ENCODE data around the gene ERC2.

The ERC2 gene

DNA sequence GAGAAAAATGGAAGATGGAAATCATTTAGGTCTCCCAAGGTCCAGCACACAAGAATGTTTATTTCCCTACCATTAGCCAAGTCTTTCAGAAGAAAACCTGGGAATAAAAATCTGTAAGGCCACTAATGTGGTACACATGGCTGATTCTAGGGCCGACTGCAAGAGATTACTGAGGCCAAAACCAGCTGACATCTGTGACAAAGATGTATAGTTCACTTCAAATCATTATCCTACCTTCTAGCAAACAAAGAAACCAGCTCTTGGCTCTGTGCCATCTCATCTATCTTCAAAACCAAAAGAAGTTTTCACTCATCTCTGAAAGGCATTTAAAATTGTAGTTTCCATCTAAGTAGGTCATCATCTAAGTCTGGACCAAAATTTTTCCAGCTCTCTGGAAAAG, 43.9 kb downstream of the ERC2 start:
- DNase-seq: no peak

DNA sequence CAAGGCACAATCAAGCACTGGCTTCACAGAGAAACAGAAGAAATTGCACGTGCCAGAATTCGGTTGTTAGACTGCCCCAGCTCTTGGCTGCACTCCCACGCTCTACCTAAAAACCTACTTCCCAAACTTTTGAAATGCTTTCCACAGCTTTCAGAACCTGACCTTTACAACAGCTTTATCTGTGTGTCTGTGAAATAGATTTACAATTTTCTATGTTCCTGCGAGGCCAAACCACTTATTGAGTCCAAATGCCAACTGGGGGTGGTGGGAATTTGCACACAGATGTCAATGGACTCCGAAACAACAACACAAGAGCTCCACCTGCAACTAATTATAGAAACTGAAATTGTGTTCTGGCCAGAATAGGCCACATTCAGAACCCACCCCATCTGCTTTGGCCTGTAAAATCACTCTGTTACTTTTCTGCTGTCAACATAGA, 44.6 kb downstream of the ERC2 start:
- no peak for DNase-seq

DNA sequence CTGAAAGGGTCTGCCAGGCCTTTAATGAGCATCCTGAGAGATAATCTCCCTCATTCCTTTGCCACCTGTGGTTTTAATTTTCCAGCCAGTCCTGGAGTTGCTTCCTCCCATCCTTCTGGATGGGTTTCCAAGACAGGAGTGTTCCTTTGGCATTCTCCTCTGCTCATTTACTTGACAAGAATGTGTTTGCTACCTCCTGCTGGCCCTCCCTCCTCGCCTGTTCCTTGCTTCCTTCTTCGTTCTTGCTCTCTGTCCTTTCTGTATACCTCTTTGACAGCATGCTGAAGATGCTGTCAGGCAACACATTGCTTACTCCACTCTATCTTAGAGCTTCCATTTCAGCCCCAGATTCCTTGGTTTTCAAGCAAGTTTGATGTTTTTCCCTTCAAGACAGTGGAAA, 46.0 kb downstream of the ERC2 start:
- DNase-seq: no peak

DNA sequence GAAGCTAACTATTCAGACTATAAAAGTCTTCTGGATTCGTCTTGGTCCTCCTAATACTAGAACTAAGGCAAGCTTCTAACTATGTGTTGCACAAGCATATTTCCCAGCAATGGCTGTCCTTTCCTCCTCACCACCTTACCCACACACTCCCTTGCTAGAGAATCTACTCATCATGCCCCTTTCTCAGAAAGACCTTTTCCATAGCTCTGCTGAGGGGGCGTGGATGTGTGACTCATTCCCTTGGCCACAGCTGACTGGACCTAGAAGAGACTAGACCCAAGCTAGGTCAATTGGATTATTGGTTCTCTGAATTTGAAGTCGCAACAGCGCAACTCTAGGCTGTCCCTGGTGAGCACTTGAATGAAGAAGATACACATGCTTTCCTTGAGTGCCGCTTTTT, 47.1 kb downstream of the ERC2 start:
- DNase-seq: no peak

DNA sequence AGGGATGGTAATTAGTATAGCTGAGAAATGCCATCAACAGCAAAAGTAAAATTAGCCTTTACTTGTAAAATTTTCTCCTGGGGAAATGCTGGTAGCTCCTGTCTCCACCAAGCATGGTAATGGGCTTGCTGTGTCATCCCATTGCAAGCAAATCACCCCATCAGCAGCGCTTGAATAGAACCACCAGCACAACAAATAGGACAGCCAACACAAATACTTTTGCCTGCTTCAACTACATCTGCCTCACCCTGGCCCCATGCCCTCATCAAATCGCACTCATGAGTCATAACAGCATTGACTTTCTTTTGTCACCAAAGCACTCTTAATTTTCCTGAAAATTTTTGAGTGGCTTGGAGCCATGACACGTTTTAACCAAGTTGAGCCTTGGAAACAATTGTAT, 52.6 kb downstream of the ERC2 start:
- DNase-seq: no peak

DNA sequence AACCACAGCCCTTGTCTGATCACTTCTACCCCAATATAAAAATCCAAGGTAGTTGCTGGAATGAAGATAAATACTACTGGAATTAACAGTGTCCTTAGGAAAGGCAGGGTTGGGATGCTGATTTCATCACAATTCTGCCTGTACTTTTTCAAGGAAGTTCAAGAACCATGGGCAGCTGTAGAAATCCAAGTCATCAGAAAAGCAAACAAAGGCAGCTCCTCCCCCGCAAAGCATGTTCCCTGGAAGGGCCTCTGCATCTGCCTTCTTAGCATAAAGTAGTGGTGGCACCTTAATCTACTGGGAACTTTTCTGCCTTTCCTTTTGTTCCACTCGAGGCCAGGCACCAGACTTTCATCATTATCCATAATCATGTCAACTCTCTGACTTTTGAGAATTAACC, 54.4 kb downstream of the ERC2 start:
- no peak for DNase-seq

DNA sequence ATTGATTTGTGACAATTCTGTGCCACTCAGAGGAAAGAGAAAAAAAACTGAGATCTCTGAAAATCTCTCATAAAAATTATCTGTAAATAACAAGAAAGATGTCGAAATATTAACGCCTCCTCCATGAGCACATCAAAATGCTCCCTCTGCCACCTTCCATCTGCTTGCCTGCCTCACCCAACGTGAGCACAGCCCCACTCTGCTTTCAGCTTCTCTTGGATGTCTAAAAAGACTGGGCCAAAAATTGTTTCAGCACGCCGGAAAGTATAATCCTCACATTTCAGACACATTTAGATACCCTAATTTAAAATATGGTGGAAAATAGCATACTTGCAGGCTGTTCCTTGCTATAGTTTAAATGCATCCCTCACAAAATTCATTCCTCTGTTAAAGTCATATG, 57.1 kb downstream of the ERC2 start:
- no peak for DNase-seq

DNA sequence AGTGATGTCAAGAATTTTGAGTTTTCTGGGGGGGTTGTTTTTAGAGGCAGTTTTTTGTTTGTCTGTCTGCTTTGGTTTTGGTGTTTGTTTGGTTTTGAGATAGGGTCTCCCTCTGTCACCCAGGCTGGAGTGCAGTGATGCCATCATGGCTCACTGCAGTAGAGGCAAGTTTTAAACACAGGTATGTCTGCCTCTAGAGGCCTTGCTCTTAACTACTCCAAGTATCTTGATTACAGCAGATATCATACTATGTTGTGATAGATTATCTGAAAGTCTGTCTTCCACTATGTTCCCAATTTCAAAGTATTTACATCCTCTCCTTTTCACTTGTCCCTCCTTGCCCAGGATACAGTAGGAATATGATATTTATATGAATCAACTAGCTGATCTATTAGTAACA, 57.7 kb downstream of the ERC2 start:
- no peak for DNase-seq

DNA sequence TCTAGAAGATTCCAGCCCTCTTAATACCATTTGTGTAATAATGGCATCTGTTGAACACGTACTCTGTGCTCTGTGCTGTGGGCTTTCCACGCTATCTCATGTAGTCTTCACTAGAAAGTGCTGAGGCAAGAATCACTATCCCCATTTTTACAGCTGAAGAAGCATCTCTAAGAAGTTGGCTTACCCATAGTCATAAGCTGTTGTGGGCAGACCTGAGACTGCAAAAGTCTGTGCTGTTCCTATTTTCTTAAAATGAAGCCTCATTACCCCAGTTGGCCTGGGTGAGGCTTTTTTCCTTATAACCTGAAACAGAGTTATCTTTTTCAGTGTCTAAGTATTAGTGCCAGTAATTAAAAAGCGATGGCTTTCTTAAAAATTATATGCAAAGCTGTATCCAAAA, 58.5 kb downstream of the ERC2 start:
- DNase-seq: no peak

DNA sequence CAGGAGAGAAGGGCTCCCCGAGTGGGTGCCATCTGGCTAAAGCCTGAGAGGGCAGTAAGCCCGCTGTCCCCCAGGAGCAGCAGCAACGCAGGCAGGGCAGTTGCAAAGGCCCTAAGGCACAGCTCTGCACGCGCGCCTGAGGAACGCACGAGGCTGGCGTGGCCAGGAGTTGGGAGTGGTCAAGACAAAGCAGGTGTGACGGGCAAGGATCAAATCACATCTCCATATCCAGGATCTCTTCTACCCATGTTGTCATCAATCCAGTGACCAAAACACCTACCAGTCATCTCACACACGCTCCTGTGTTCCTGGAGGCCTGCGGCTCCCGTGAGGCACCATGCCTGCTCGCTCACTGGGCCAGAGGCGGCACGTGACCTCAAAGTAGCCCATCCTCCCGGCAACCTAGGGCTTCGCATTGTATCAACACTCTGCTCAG, 59.5 kb downstream of the ERC2 start:
- no peak for DNase-seq

DNA sequence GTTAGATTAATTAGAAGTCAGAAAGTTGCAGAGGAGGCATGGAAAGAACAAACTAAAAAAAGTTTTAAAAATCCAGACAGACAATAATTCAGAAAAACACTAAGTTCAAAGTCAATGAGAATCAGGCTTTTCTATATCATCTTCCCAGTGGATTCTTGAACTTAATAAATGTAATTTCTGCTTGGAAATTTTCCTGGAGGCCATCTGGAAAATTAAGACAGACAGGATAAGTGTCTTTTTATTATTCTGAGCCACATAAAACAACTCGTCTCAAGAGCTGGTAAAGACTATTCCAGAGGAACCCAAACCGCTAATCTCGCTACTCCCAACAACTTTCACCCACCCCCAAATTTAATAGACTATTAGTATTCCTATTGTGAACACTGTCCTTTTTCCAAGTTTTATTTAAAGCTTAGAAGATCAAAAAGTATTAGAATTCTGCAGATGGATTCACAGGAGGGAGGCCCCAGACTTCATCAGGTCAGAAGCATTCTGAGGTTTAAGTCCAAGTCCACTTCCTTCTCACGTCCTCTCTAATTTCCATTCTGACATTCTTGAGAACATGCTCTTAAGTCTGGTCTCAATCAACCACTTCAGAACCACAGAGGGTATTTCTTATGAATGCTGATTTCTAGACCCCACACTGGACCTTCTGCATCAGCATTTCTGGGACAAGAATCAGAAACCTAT, 61.3 kb downstream of the ERC2 start:
- no peak for DNase-seq

DNA sequence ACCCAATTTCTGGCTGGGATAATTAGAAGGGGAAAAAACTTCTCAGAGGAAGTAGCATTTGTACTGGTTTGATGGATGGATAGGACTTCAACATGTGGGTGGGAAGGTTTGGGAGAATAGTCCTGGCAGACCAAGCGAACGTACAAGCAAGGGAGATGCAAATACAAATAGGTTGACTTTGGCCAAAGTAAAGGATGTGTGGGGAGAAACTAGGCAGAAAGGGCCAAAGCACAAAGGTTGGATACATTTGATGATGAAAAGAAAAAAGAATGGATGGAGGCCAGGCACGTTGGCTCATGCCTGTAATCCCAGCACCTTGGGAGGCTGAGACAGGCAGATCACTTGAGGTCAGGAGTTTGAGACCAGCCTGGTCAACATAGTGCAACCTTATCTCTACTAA, 63.4 kb downstream of the ERC2 start:
- no peak for DNase-seq

DNA sequence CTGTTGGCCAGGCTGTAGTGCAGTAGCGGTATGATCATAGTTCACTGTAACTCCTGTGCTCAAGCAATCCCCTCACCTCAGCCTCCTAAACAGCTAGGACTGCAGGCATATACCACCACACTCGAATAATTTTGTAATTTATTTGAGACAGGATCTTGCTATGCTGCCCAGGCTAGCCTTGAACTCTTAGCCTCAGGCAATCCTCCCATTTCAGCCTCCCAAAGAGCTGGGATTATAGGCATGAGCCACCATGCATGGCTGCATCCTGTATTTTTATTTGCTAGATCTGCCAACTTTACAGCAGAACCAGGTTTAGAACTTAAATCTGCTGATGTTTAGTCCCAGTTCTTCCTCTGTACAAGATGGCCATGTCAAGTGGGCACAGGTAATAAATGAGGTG, 69.6 kb downstream of the ERC2 start:
- no peak for DNase-seq

DNA sequence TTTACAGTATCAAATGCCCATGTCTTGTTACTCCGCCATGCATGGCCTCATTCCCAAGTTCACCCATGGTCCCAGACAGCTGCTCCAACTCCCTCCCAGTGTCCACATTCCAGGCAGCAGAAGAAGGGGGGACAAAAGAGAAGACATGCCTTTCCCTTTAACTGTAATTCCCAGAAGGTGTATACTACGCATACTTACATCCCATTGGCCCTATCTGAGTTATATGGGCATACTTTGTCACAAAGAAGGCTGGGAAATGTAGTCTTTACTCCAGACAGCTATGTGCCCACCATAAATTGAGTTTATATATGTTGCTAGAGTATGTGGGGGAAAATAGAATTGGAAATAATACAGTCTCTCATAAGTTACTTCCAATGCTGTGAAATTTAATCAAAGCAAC, 70.5 kb downstream of the ERC2 start:
- no peak for DNase-seq

DNA sequence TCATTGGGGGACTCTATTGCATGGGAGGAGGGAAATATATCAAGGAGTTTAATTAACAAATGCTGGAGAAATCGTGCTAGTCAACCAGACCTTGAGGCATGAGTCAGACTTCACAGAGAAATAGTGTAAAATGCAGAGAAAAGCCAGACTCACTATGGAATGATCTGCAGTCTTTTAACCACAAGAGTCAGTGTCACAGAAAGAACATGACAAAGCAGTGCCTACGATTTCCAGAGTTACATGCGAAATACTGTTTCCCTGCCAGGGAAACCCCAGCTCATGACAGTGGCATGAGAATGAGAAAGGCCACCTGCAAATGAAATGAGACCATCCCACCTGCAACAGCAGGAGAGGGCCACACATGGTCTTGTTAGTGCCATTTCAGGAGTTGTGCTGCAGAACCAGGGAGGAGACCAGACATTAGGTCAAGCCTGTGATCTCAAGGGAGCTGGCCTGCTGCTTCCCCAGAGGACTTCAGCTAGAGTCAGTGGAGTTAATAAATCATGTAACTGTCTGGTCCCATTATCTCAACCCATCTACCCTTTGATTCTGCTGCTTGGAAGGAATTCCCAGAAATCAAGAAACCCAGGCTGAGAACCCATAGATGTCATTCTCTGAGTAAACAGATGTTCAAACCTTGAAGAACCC, 79.0 kb downstream of the ERC2 start:
- DNase-seq: no peak

DNA sequence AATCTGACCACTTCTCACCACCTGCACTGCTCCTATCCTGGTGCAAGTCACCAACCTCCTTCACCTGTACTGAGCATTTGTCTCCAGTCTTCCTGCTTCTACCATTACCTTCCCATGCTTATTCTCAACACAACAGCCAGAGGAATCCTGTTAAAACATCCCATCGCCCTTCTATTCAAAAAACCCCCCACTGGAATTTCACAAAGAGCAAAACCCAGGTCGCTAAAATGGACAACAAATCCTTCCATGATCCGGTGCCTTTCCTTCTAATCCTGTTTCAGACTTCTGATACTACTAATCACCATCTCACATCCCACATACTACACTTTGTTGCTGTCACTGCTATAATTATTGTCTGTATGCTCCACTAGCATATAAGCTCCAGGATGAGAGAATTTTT, 85.2 kb downstream of the ERC2 start:
- DNase-seq: no peak

DNA sequence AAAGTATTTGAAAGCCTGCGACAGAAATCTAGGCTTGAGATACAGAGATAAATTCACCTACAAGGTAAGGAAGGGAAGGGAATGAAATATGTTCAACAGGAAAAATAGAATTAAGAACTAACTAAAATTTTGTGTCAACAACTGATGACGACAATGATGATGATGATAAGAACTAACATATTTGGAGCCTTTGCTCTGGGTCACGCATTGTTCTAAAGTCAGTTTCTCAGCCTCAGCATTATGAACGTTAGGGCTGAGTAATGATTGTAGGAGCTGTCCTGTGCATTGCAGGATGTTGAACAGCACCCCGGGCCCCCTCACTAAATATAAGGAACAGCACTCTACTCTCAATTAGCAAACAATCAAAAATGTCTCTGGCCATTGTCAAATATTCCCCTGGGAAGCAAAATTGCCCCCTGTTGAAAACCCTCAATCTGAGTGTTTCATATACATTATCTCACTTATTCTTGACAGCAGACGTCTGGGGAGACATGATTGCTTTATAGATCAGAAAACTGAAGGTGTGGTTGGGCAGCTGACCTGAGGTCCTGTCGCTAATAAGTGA, 88.5 kb downstream of the ERC2 start:
- no peak for DNase-seq

DNA sequence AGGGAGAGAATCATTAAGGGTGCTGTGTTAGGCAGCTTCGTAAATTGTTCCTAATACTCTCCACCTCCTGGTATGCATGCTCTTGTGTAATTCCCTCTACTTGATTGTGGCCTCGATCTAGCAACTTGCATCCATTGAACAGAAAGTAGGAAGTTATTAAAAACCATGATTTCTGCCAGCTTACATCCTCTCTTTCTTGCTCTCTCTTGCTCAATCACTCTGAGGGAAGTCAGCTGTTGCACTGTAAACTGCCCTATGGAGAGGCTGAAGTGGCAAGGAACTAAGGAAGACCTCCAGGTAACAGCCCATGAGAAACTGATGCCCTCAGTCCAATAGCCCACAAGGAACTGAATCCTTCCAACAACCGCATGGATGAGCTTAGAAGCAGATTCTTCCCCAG, 92.6 kb downstream of the ERC2 start:
- no peak for DNase-seq

DNA sequence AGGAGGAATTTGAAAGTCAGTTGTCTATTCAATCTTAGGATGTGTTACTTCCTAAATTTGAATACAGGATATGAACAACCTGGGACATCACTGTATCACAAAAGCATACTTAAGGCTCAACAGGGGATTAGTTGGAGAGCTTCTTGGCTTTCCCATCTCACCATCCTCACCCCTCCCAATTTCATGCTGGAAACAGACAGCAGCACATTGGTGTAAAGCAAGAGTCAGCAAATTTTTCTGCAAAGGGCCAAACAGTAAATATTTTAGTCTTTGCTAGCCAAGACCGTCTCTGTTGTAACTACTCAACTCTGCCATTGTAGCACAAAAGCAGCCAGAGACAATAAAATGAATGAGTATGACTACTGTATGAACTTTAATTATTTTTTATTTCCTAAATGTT, 94.9 kb downstream of the ERC2 start:
- no peak for DNase-seq

DNA sequence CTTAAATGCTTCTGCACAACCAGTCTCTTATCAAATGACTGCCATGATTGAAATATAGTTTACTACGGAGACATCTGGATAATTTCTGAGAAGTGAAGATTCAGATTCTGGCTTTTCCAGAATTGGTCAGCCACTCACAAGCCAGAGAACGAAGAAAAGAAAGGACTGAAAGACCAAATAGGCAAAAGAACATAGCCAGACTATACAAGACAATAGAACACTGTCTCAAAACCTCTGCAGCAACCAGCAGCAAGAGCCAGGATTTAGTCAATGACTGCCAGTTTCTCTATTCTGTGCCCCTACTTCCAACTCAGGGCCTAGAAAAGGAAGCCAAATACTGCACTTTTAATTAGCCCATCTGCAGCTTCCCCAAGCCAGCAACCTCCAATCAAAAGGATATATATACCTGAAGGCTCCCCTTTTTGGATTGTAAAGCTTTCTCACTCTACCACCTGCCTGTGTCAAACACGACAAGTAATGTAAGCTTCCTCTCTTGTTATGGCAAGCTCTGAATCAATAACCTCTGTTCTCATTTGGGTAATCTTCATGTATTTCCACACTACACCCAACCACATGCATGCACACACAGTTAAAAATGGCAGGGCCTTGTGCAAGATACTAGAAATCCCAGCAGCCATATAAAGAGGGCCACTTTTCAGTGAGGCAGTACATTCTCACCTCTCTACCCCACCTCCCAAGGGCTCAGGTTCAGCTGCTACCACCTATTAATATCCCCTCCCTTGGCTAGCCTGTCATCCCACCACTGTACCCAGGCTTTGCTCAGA, 97.1 kb downstream of the ERC2 start:
- DNase-seq: no peak

DNA sequence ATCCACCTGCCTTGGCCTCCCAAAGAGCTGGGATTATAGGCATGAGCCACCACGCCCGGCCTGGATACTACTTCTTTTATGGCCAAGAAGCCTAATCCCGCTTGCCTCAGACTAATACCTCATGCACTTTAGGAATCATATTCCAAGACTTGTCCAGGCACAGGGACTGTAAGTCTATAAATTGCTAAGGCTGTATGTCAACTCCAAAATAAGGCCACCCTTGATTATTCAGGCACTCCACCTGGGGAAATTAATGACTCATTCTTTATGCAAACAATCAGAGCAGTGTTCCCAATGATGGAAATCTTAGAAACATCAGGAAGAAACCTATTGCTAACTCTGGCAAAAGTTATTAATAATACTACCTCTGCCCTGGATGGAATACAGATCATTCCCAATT, 98.4 kb downstream of the ERC2 start:
- DNase-seq: no peak

DNA sequence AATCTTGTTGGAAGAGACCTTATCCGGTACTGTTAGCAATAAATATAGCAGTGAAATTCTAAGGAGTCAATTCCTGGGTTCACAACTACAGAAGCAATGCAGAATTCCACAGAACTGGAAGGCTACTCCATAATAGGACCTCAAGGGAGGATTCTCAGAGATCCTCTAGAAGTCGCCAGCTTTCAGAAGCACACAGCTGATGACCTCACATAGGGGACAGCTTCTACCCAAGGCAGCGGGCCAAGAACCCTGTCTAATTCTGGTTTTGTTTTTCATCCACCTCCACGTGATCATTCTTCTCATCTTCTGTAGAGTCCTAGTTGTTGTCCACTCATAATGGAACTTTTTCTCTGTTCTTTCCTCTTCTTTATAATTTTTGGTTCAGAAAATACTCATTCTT, 99.4 kb downstream of the ERC2 start:
- DNase-seq: no peak

DNA sequence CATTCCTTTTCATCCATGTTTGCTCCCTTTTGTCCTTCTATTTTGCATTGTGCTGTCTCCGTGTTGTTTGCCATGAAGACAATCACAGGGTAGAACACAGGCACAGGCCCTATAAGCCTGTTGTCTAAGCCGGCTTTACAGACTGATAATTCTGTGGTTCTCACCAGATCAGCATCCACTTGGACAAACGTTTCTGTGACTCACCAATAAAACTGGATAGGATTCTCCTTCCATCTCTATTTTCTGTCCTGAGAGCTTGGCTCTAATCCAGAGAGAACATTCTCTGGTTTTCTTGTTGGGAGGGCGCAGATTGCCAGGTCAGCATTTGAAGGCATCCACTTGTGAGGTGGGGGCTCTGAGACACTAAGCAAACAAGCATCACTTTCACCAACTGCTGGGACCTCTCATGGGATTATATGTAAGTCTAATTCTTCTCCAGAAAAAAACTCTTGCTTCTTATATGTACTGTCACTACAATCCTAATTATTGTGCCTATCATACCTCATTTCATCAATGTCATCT, 101.6 kb downstream of the ERC2 start:
- DNase-seq: no peak

Data from activated CD8-positive, alpha-beta memory T cell treated with anti-CD3 and anti-CD28 coated beads, Interleukin-2, amount 50 U/mL, for 4 hours (primary cell).